Hepatocyte (in vitro differentiated cells): ENCODE data around the gene CRYBG3. TPM values are rescaled to one million over a fixed set of nuclear protein-coding genes. Genes with fewer than 3 reads are reported as not detected.

Experiments
- DNase-seq: peaks from one replicate; pipeline ENCODE4 v3.0.0-alpha.2; 2016; ENCODE audit warnings: low spot score
- H2AFZ ChIP-seq: fragments of 200-600 bp; sonication (generic); 2 replicates; pipeline ENCODE4 v1.6.0; 2016; ENCODE audit warnings: antibody characterized with exemption, mild to moderate bottlenecking
- H3K27ac ChIP-seq: fragments of 200-600 bp; sonication (generic); 2 replicates; pipeline ENCODE4 v1.5.1; 2016; ENCODE audit warnings: mild to moderate bottlenecking
- H3K27me3 ChIP-seq: fragments of 200-600 bp; sonication (generic); 2 replicates; pipeline ENCODE4 v1.6.1; 2016
- H3K36me3 ChIP-seq: fragments of 200-600 bp; sonication (generic); replicated peaks from 2 replicates; pipeline ENCODE4 v1.5.1; 2016; ENCODE audit warnings: low read depth; ENCODE audit not compliant: insufficient read depth
- H3K4me1 ChIP-seq: fragments of 200-600 bp; sonication (generic); 2 replicates; pipeline ENCODE4 v1.5.1; 2016; ENCODE audit warnings: mild to moderate bottlenecking, moderate library complexity; ENCODE audit not compliant: insufficient read depth
- H3K4me2 ChIP-seq: fragments of 200-600 bp; sonication (generic); 2 replicates; pipeline ENCODE4 v1.6.0; 2016
- H3K4me3 ChIP-seq: fragments of 200-600 bp; sonication (generic); 2 replicates; pipeline ENCODE4 v1.5.1; 2016; ENCODE audit warnings: mild to moderate bottlenecking
- H3K79me2 ChIP-seq: fragments of 200-600 bp; sonication (generic); 2 replicates; pipeline ENCODE4 v1.6.0; 2017; ENCODE audit warnings: mild to moderate bottlenecking
- H3K9me2 ChIP-seq: fragments of 200-600 bp; sonication (generic); replicated peaks from 2 replicates; pipeline ENCODE4 v1.6.0; 2017; ENCODE audit warnings: mild to moderate bottlenecking; ENCODE audit not compliant: insufficient read depth
- H3K9me3 ChIP-seq: fragments of 200-600 bp; sonication (generic); 2 replicates; pipeline ENCODE4 v1.5.1; 2016; ENCODE audit warnings: low read depth, mild to moderate bottlenecking
- H4K20me1 ChIP-seq: fragments of 200-600 bp; sonication (generic); 2 replicates; pipeline ENCODE4 v1.6.0; 2016; ENCODE audit warnings: mild to moderate bottlenecking; ENCODE audit not compliant: insufficient read depth, poor library complexity, severe bottlenecking
- EZH2 ChIP-seq: fragments of 200-600 bp; sonication (generic); IDR thresholded peaks from 2 replicates; pipeline ENCODE4 v1.6.1; 2016; ENCODE audit warnings: antibody characterized with exemption, mild to moderate bottlenecking, borderline replicate concordance
- EZH2phosphoT487 ChIP-seq: fragments of 200-600 bp; sonication (generic); IDR thresholded peaks from one replicate; pipeline ENCODE4 v1.6.1; 2018; ENCODE audit warnings: antibody characterized with exemption, mild to moderate bottlenecking, low read depth, moderate library complexity; ENCODE audit not compliant: unreplicated experiment, severe bottlenecking
- WGBS: methylation state at CpG from one replicate; pipeline ENCODE4 v1.1.6; 2016; ENCODE audit warnings: low lambda C conversion rate; ENCODE audit errors: missing lambda C conversion rate; 5-methylcytosine and 5-hydroxymethylcytosine counted together
- polyA plus RNA-seq: library from polyadenylated mRNA; unstranded; fragments of >200 nt; fragmentation: Nextera tagmentation; extraction: Ambion mirVana; gene quantifications from 2 replicates; pipeline ENCODE4 v1.2.1, GENCODE V29; 2016
- total RNA-seq: library from RNA; depleted of rRNA; stranded (reverse); fragments of >200 nt; gene quantifications from 2 replicates; pipeline ENCODE4 v1.2.3, GENCODE V29; 2014
- TF ChIP-seq, protein P1 (sequence below): fragments of 200-600 bp; sonication (generic); IDR thresholded peaks from 2 replicates; pipeline ENCODE4 v1.5.1; 2016; ENCODE audit warnings: antibody characterized with exemption, mild to moderate bottlenecking; ENCODE audit not compliant: poor library complexity

CRYBG3 gene
- total and polyA plus RNA-seq, 2 experiments from 2014 or later: 1.6 to 13.2 TPM

- Histone ChIP-seq H3K4me3 (no peak overlapping the region), H2AFZ (no peak overlapping the region), H3K27ac (no peak overlapping the region), H3K79me2 (no peaks in the 10 kb centered on the region), H3K4me1 (no peaks in the 10 kb centered on the region), H3K36me3 (no peaks in the 10 kb centered on the region), H3K4me2 (no peak overlapping the region), H3K9me3 (no peaks in the 10 kb centered on the region), H3K9me2 (no peaks in the 10 kb centered on the region), H4K20me1 (no peaks in the 10 kb centered on the region), H3K27me3 (no peaks in the 10 kb centered on the region)
- DNase-seq: no peak
- TF ChIP-seq, protein P1, sequence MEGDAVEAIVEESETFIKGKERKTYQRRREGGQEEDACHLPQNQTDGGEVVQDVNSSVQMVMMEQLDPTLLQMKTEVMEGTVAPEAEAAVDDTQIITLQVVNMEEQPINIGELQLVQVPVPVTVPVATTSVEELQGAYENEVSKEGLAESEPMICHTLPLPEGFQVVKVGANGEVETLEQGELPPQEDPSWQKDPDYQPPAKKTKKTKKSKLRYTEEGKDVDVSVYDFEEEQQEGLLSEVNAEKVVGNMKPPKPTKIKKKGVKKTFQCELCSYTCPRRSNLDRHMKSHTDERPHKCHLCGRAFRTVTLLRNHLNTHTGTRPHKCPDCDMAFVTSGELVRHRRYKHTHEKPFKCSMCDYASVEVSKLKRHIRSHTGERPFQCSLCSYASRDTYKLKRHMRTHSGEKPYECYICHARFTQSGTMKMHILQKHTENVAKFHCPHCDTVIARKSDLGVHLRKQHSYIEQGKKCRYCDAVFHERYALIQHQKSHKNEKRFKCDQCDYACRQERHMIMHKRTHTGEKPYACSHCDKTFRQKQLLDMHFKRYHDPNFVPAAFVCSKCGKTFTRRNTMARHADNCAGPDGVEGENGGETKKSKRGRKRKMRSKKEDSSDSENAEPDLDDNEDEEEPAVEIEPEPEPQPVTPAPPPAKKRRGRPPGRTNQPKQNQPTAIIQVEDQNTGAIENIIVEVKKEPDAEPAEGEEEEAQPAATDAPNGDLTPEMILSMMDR: no peak
- no peak for TF ChIP-seq EZH2
- no peak for TF ChIP-seq EZH2phosphoT487
- WGBS: 95% methylated on average over 1 of the region's 1 CpG
Observed at GRCh38 chr3:97872525-97873042, 50.8 kb downstream of the CRYBG3 start.

GRCh38 chr3:97880267-97880666 is 58.5 kb downstream of the CRYBG3 start:
- no peak overlapping the region for H2AFZ ChIP-seq
- no peaks in the 10 kb centered on the region for H3K27me3 ChIP-seq
- no peak overlapping the region for H3K4me2 ChIP-seq
- no peaks in the 10 kb centered on the region for H3K79me2 ChIP-seq
- TF ChIP-seq EZH2 (no peak), EZH2phosphoT487 (no peak)
- TF ChIP-seq, protein P1: no peak
- no peaks in the 10 kb centered on the region for H3K9me3 ChIP-seq
- no peaks in the 10 kb centered on the region for H3K4me1 ChIP-seq
- no peaks in the 10 kb centered on the region for H3K9me2 ChIP-seq
- no peak overlapping the region for H3K4me3 ChIP-seq
- H3K36me3 ChIP-seq: no peaks in the 10 kb centered on the region
- H4K20me1 ChIP-seq: no peaks in the 10 kb centered on the region
- DNase-seq: no peak
- H3K27ac ChIP-seq: no peak overlapping the region

DNA sequence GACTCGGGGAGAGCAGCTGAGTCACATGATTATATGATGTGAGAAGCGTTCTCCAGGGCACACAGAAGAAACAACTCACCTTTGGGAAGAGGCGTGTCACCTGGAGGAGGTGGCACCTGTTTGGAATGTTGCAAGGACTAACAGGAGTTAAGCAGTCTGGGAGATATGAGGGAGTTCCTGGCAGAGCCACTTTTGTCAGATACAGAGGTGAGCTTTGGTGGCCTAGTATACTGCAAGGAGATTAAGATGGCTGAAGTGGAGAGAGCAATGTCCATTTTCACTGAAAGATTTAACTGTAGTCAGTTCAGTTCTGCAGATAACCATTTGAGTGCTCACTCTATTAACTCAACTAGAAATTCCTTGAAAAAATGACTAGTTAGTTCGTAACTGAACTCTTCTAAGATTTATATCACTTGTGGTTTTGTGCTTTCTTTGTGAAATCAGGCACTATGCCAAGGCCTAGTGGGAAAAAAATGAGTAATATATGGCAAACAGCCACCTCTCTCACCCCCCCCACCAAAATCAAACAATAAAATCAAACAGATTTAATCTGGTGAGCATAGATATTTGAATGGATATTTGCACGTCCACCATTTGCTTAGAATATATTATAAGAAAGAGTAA is 61.3 kb downstream of the CRYBG3 start:
- peak; percentile 57 for DNase-seq
- WGBS: 74% methylated on average over 5 of the region's 5 CpGs
- H3K27me3 ChIP-seq: no peaks in the 10 kb centered on the region
- no peaks in the 10 kb centered on the region for H3K4me1 ChIP-seq
- peak overlapping the region; percentile 25 for H3K27ac ChIP-seq
- no peaks in the 10 kb centered on the region for H3K79me2 ChIP-seq
- TF ChIP-seq EZH2 (no peak), EZH2phosphoT487 (no peak)
- TF ChIP-seq, protein P1: no peak
- H3K4me2 ChIP-seq: no peak overlapping the region
- H3K9me3 ChIP-seq: no peaks in the 10 kb centered on the region
- H3K4me3 ChIP-seq: no peak overlapping the region
- no peaks in the 10 kb centered on the region for H4K20me1 ChIP-seq
- no peaks in the 10 kb centered on the region for H3K9me2 ChIP-seq
- H2AFZ ChIP-seq: peak overlapping the region; percentile 7
- H3K36me3 ChIP-seq: no peaks in the 10 kb centered on the region
